K562 (cell line): Measurements from ENCODE around the gene FAM118B. TPM values are rescaled to one million over a fixed set of nuclear protein-coding genes. Genes with fewer than 3 reads are reported as not detected.

Experiments
- ATAC-seq: fragments of 200-7000 bp; cut with Tn5 transposase; 3 replicates; pipeline ENCODE4 v1.9.1; 2020; ENCODE audit warnings: moderate library complexity
- BruUV-seq: library from RNA; stranded (reverse); fragments of 400-500 nt; replicated peaks from 2 replicates; lab custom pipeline; 2021; lab: Mats Ljungman, UMichigan
- CTCF ChIA-PET: fragments of 300-600 bp; formaldehyde crosslinking; extraction: SDS; loops from one replicate; lab custom pipeline; 2021; ENCODE audit warnings: low intra/inter-chr PET ratio; lab: Yijun Ruan, JAX
- POLR2A ChIA-PET: fragments of 300-600, 350-650 bp; sonication (Branson Sonifier 250); formaldehyde crosslinking; extraction: SDS; loops from one replicate; lab custom pipeline; 2021; ENCODE audit warnings: antibody characterized with exemption, inconsistent platforms; lab: Yijun Ruan, JAX
- DNase-seq, 4 experiments: peaks; one replicate each; pipeline versions ENCODE4 v3.0.0 to v3.0.0-alpha.2; 2011 to 2018; ENCODE audit warnings: low spot score in 3 of 4, mixed read lengths in 3 of 4; ENCODE audit errors: extremely low read depth in 1 of 4
- FAIRE-seq: peaks from 2 replicates; lab custom pipeline; 2011; peaks lifted over from hg19 to GRCh38; lab: Jason Lieb, UNC
- H2AFZ ChIP-seq: 2 replicates; pipeline ENCODE4 v1.6.0; 2011; ENCODE audit warnings: low read depth, low read length, control low read depth, inconsistent platforms
- H3K27ac ChIP-seq: fragments of 200-600 bp; 3 replicates; pipeline ENCODE4 v1.8.0; 2011; ENCODE audit warnings: low read depth, mild to moderate bottlenecking, control low read depth, inconsistent platforms, low read length, moderate library complexity, mixed read lengths; ENCODE audit errors: extremely low read depth
- H3K27me3 ChIP-seq, 2 experiments: fragments of 300-600 bp in 1 of 2; 2 replicates in 1 of 2; 3 replicates in 1 of 2; pipeline versions ENCODE4 v1.6.0 to v1.8.0; 2011; ENCODE audit warnings: inconsistent platforms in 2 of 2, low read length in 2 of 2, mild to moderate bottlenecking in 1 of 2, mixed read lengths in 1 of 2, moderate library complexity in 1 of 2; ENCODE audit not compliant: control insufficient read depth in 2 of 2, insufficient read depth in 2 of 2
- H3K36me3 ChIP-seq: fragments of 300-600 bp; 3 replicates; pipeline ENCODE4 v1.8.0; 2011; ENCODE audit warnings: mild to moderate bottlenecking, low read length, inconsistent platforms; ENCODE audit not compliant: control insufficient read depth, insufficient read depth
- H3K4me1 ChIP-seq, 2 experiments: fragments of 200-600 bp in 1 of 2; replicated peaks in 1 of 2; 2 replicates in 1 of 2; 3 replicates in 1 of 2; pipeline versions ENCODE4 v1.5.1 to v1.8.0; 2011; ENCODE audit warnings: inconsistent platforms in 2 of 2, low read length in 2 of 2, mild to moderate bottlenecking in 1 of 2, mixed read lengths in 1 of 2, moderate library complexity in 1 of 2; ENCODE audit not compliant: control insufficient read depth in 2 of 2, insufficient read depth in 2 of 2
- H3K4me2 ChIP-seq: 2 replicates; pipeline ENCODE4 v1.6.1; 2011; ENCODE audit warnings: low read length, control low read depth, inconsistent platforms, mixed read lengths; ENCODE audit not compliant: insufficient read depth
- H3K4me3 ChIP-seq: fragments of 200-600 bp; sonication (generic), shearing (Covaris generic); 2 replicates; pipeline ENCODE4 v1.5.1; 2016; ENCODE audit warnings: control low read depth, inconsistent platforms
- H3K79me2 ChIP-seq: fragments of 200-600 bp; 3 replicates; pipeline ENCODE4 v1.8.0; 2011; ENCODE audit warnings: low read length, inconsistent platforms; ENCODE audit not compliant: control insufficient read depth, insufficient read depth
- H3K9ac ChIP-seq, 2 experiments: 2 replicates each; pipeline versions ENCODE4 v1.6.0 to v1.6.1; 2011; ENCODE audit warnings: low read depth in 2 of 2, low read length in 2 of 2, control low read depth in 1 of 2, inconsistent platforms in 1 of 2, mild to moderate bottlenecking in 1 of 2, mixed read lengths in 1 of 2; ENCODE audit not compliant: insufficient read depth in 1 of 2
- H3K9me1 ChIP-seq: one replicate; pipeline ENCODE4 v1.6.0; 2011; ENCODE audit warnings: inconsistent platforms, mild to moderate bottlenecking, low read length, moderate library complexity; ENCODE audit not compliant: control insufficient read depth, insufficient read depth
- H3K9me3 ChIP-seq: replicated peaks from 2 replicates; pipeline ENCODE4 v1.5.1; 2011; ENCODE audit warnings: low read depth, low read length, inconsistent platforms; ENCODE audit not compliant: control insufficient read depth, insufficient read depth
- H4K20me1 ChIP-seq: replicated peaks from 2 replicates; pipeline ENCODE4 v1.6.1; 2011; ENCODE audit warnings: low read length, inconsistent platforms, mixed read lengths; ENCODE audit not compliant: control insufficient read depth, insufficient read depth
- CBX1 ChIP-seq: sonication (generic); IDR thresholded peaks from 2 replicates; pipeline ENCODE4 v1.6.1; 2016; ENCODE audit warnings: antibody characterized with exemption, low read depth, mild to moderate bottlenecking
- ELF4 ChIP-seq: fragments of 450-650 bp; formaldehyde crosslinking; IDR thresholded peaks from 2 replicates; pipeline ENCODE4 v1.4.0; 2022; ENCODE audit warnings: missing genetic modification characterization
- LCOR ChIP-seq: sonication (generic); formaldehyde crosslinking; IDR thresholded peaks from 2 replicates; pipeline ENCODE4 v1.8.0; 2022; ENCODE audit warnings: mild to moderate bottlenecking, missing genetic modification reagents
- MAZ ChIP-seq, 2 experiments: fragments of 450-650 bp in 1 of 2; sonication (generic) in 1 of 2; formaldehyde crosslinking; IDR thresholded peaks in 1 of 2; conservative IDR thresholded peaks in 1 of 2; 2 replicates each; pipeline versions ENCODE4 v1.4.0 to v1.5.0; 2020; ENCODE audit warnings: mild to moderate bottlenecking in 1 of 2, missing genetic modification reagents in 1 of 2
- NKRF ChIP-seq: fragments of 450-650 bp; IDR thresholded peaks from 2 replicates; pipeline ENCODE4 v1.6.1; 2016; ENCODE audit warnings: borderline replicate concordance
- POLR3G ChIP-seq: IDR thresholded peaks from 2 replicates; pipeline ENCODE4 v1.6.1; 2011; ENCODE audit not compliant: insufficient read length, insufficient replicate concordance; ENCODE audit errors: extremely low read depth
- SETDB1 ChIP-seq: IDR thresholded peaks from one replicate; pipeline ENCODE4 v1.6.1; 2012; ENCODE audit warnings: low read length, control low read depth, inconsistent platforms
- SNIP1 ChIP-seq: fragments of 450-650 bp; IDR thresholded peaks from 2 replicates; pipeline ENCODE4 v1.7.1; 2017; ENCODE audit warnings: low read depth, mild to moderate bottlenecking
- TBP ChIP-seq: optimal IDR thresholded peaks from 2 replicates; pipeline ENCODE3; 2011; ENCODE audit warnings: low read depth, low read length, improper control_type of control experiment
- TFE3 ChIP-seq: fragments of 450-650 bp; formaldehyde crosslinking; IDR thresholded peaks from 2 replicates; pipeline ENCODE4 v1.4.0; 2020; ENCODE audit warnings: mild to moderate bottlenecking, mixed read lengths
- TSC22D4 ChIP-seq: fragments of 450-650 bp; IDR thresholded peaks from 2 replicates; pipeline ENCODE4 v1.6.1; 2016; ENCODE audit warnings: missing genetic modification characterization, missing biosample characterization, control low read depth
- U2AF1 ChIP-seq: fragments of 200-400 bp; formaldehyde crosslinking; optimal IDR thresholded peaks from 2 replicates; pipeline ENCODE3; 2017; ENCODE audit warnings: mild to moderate bottlenecking, low read depth, low read length, moderate library complexity
- VEZF1 ChIP-seq: fragments of 200-800 bp; sonication (Bioruptor generic); IDR thresholded peaks from 2 replicates; pipeline ENCODE4 v1.6.1; 2017; ENCODE audit warnings: missing genetic modification characterization, missing compliant biosample characterization
- XRCC3 ChIP-seq: fragments of 450-650 bp; IDR thresholded peaks from 2 replicates; pipeline ENCODE4 v1.6.1; 2017; ENCODE audit warnings: mild to moderate bottlenecking, moderate library complexity
- ZBTB43 ChIP-seq: sonication (generic); formaldehyde crosslinking; IDR thresholded peaks from 2 replicates; pipeline ENCODE4 v1.8.0; 2023; ENCODE audit warnings: mild to moderate bottlenecking, missing genetic modification reagents
- ZNF121 ChIP-seq: sonication (generic); formaldehyde crosslinking; conservative IDR thresholded peaks from 2 replicates; pipeline ENCODE4 v1.8.0; 2022; ENCODE audit warnings: missing genetic modification reagents
- ZNF79 ChIP-seq: fragments of 250-450 bp; sonication (Bioruptor Pico); IDR thresholded peaks from 2 replicates; pipeline ENCODE4 v1.4.0; 2020; ENCODE audit warnings: low read depth, mild to moderate bottlenecking, moderate library complexity
- WGBS: fragments of 100-300 bp; shearing (Covaris generic); methylation state at CpG from one replicate; pipeline ENCODE4 v1.1.6; 2016; ENCODE audit warnings: low coverage, mixed read lengths; ENCODE audit not compliant: insufficient coverage; ENCODE audit errors: missing lambda C conversion rate; 5-methylcytosine and 5-hydroxymethylcytosine counted together
- in situ Hi-C: fragments of 300-500 bp; cut with MboI; formaldehyde crosslinking; loops from 4 replicates; pipeline ENCODE4 v1.15.0; 2018; ENCODE audit warnings: inconsistent platforms, mixed read lengths
- intact Hi-C: fragments of 100-400 bp; cut with micrococcal nuclease; formaldehyde crosslinking; loops from 2 replicates; pipeline ENCODE4 v1.14.2; 2022
- polyA plus RNA-seq, 8 experiments: library from polyadenylated mRNA; depleted of rRNA in 4 of 8; stranded (reverse) in 5 of 8; unstranded in 3 of 8; fragments of >200 nt; fragmentation: Nextera tagmentation in 2 of 8; fragmentation: Illumina TruSeq in 1 of 8; extraction: Ambion mirVana in 2 of 8; extraction: Trizol in 1 of 8; gene quantifications; 2 replicates each; pipeline versions ENCODE4 v1.2.1 to v1.2.3, GENCODE V29; 2011 to 2014; ENCODE audit warnings: inconsistent platforms in 1 of 8, missing spikeins in 1 of 8
- total RNA-seq, 7 experiments: library from RNA; depleted of rRNA in 6 of 7; stranded (reverse); fragments of >200 nt in 6 of 7; fragmentation: Illumina TruSeq in 2 of 7; extraction: Trizol in 2 of 7; gene quantifications; 2 replicates each; pipeline versions ENCODE4 v1.2.1 to v1.2.3, GENCODE V29; 2011 to 2021; ENCODE audit warnings: low replicate concordance in 1 of 7

Gene FAM118B
- total and polyA plus RNA-seq, 9 of the 15 experiments (the other 6 are each of a cell fraction or from before 2014, with no cell fraction given): 12.0 to 49.0 (median 22.1) TPM

- no peak overlapping the region for H3K4me2 ChIP-seq
- no peaks in the 10 kb centered on the region for H3K9me1 ChIP-seq
- no peaks in the 10 kb centered on the region for H3K36me3 ChIP-seq
- WGBS: 44% methylated on average over 1 of the region's 1 CpG
- H2AFZ ChIP-seq: no peak overlapping the region
- in situ Hi-C loops (no loop called here), intact Hi-C loops (no loop called here)
- peaks cover 72% of the 10 kb centered on the region for H3K79me2 ChIP-seq
- no TSS peak for BruUV-seq
- H3K4me1 ChIP-seq: peaks cover 0 to 7% of the 10 kb centered on the region in 2 experiments; a peak in 2 of 5 replicates
- H3K27ac ChIP-seq: no peak overlapping the region
- TF ChIP-seq U2AF1: no peak
- TF ChIP-seq ZNF79 (CRISPR knock-in tag): no peak
- no peak for TF ChIP-seq POLR3G
- TF ChIP-seq TSC22D4: no peak
- TF ChIP-seq ZBTB43 (CRISPR knock-in tag): no peak
- no peak for TF ChIP-seq SETDB1
- TF ChIP-seq LCOR (CRISPR knock-in tag): no peak
- TF ChIP-seq SNIP1: no peak
- no peak for TF ChIP-seq VEZF1 (CRISPR knock-in tag)
- no peak for TF ChIP-seq CBX1
- TF ChIP-seq MAZ (CRISPR knock-in tag; conservative IDR thresholded peaks at IDR 0.05 in 1 of 2, IDR thresholded peaks at IDR 0.05 in 1 of 2): no peak
- TF ChIP-seq NKRF: no peak
- no peak for TF ChIP-seq TBP
- TF ChIP-seq XRCC3: no peak
- no peak for TF ChIP-seq ZNF121
- TF ChIP-seq ELF4 (CRISPR knock-in tag): no peak
- no peak for TF ChIP-seq TFE3
- ChIA-PET CTCF (no interaction called here), POLR2A (no interaction called here)
- no peak for DNase-seq
- no peaks in the 10 kb centered on the region for H3K9me3 ChIP-seq
- ATAC-seq: 0 out of 3 replicates have a peak, but pooled peaks have one; percentile 14
- no peak overlapping the region for H3K4me3 ChIP-seq
- no peaks in the 10 kb centered on the region for H3K27me3 ChIP-seq
- H4K20me1 ChIP-seq: peaks cover 3% of the 10 kb centered on the region; the same call in 1 of the 2 replicates
- H3K9ac ChIP-seq: no peak overlapping the region
- FAIRE-seq: no peak
These were observed 5.9 kb downstream of the FAM118B start for GRCh38 chr11:126217491-126217890.
